H9 (cell line): ENCODE results near the gene PKNOX2. TPM values are rescaled to one million over a fixed set of nuclear protein-coding genes. Genes with fewer than 3 reads are reported as not detected.

Source experiments
- DNase-seq: peaks from one replicate; pipeline ENCODE4 v3.0.0-alpha.2; 2017
- H2AFZ ChIP-seq: one replicate; pipeline ENCODE4 v1.6.1; 2013; ENCODE audit warnings: mild to moderate bottlenecking, low read length, control low read depth, moderate library complexity
- H2AK5ac ChIP-seq: 2 replicates; pipeline ENCODE4 v1.6.1; 2013; ENCODE audit warnings: low read length, control low read depth, mixed read lengths; ENCODE audit not compliant: insufficient read length
- H2BK120ac ChIP-seq: one replicate; pipeline ENCODE4 v1.6.1; 2013; ENCODE audit warnings: low read depth, mild to moderate bottlenecking, low read length, control low read depth, inconsistent platforms; ENCODE audit not compliant: poor library complexity, severe bottlenecking
- H2BK12ac ChIP-seq: 2 replicates; pipeline ENCODE4 v1.6.1; 2013; ENCODE audit warnings: low read length, control low read depth, mixed read lengths, low read depth; ENCODE audit not compliant: insufficient read length
- H2BK15ac ChIP-seq: 2 replicates; pipeline ENCODE4 v1.6.1; 2013; ENCODE audit warnings: low read depth, low read length, control low read depth
- H2BK20ac ChIP-seq: one replicate; pipeline ENCODE4 v1.6.1; 2013; ENCODE audit warnings: low read depth, mild to moderate bottlenecking, low read length, control low read depth, inconsistent platforms; ENCODE audit not compliant: poor library complexity, severe bottlenecking
- H2BK5ac ChIP-seq: 2 replicates; pipeline ENCODE4 v1.6.1; 2013; ENCODE audit warnings: low read length, control low read depth, mixed read lengths; ENCODE audit not compliant: insufficient read length
- H3K14ac ChIP-seq: 2 replicates; pipeline ENCODE4 v1.6.1; 2013; ENCODE audit warnings: low read length, control low read depth; ENCODE audit not compliant: insufficient read depth
- H3K18ac ChIP-seq: 2 replicates; pipeline ENCODE4 v1.6.1; 2013; ENCODE audit warnings: low read depth, mild to moderate bottlenecking, mixed read lengths, low read length, control low read depth; ENCODE audit not compliant: insufficient read length
- H3K23ac ChIP-seq: 2 replicates; pipeline ENCODE4 v1.6.1; 2013; ENCODE audit warnings: low read length, control low read depth, mixed read lengths, low read depth; ENCODE audit not compliant: insufficient read length
- H3K23me2 ChIP-seq: 2 replicates; pipeline ENCODE4 v1.6.1; 2013; ENCODE audit warnings: low read depth, mild to moderate bottlenecking, mixed read lengths, low read length, control low read depth; ENCODE audit not compliant: insufficient read length, poor library complexity, severe bottlenecking
- H3K27ac ChIP-seq: 2 replicates; pipeline ENCODE4 v1.5.1; 2013; ENCODE audit warnings: low read length, control low read depth, mixed read lengths, low read depth; ENCODE audit not compliant: insufficient read length
- H3K27me3 ChIP-seq: 2 replicates; pipeline ENCODE4 v1.6.1; 2013; ENCODE audit warnings: low read length, control low read depth, inconsistent platforms; ENCODE audit not compliant: insufficient read depth
- H3K4ac ChIP-seq: 2 replicates; pipeline ENCODE4 v1.6.1; 2013; ENCODE audit warnings: low read depth, mild to moderate bottlenecking, control low read depth, inconsistent platforms, low read length, moderate library complexity
- H3K4me1 ChIP-seq: 2 replicates; pipeline ENCODE4 v1.6.1; 2013; ENCODE audit warnings: low read length, control low read depth, inconsistent platforms; ENCODE audit not compliant: insufficient read depth
- H3K4me2 ChIP-seq: 2 replicates; pipeline ENCODE4 v1.6.1; 2013; ENCODE audit warnings: low read length, control low read depth, mixed read lengths; ENCODE audit not compliant: insufficient read length, insufficient read depth
- H3K56ac ChIP-seq: 2 replicates; pipeline ENCODE4 v1.6.1; 2013; ENCODE audit warnings: low read depth, mild to moderate bottlenecking, mixed read lengths, low read length, control low read depth; ENCODE audit not compliant: insufficient read length
- H3K79me1 ChIP-seq: 2 replicates; pipeline ENCODE4 v1.6.1; 2013; ENCODE audit warnings: low read depth, mild to moderate bottlenecking, moderate library complexity, low read length, control low read depth, inconsistent platforms; ENCODE audit not compliant: insufficient read depth, poor library complexity, severe bottlenecking
- H3K79me2 ChIP-seq: 2 replicates; pipeline ENCODE4 v1.6.1; 2013; ENCODE audit warnings: low read length, control low read depth, inconsistent platforms; ENCODE audit not compliant: insufficient read depth
- H3K9ac ChIP-seq: 2 replicates; pipeline ENCODE4 v1.6.1; 2013; ENCODE audit warnings: low read length, control low read depth, mixed read lengths; ENCODE audit not compliant: insufficient read length; ENCODE audit errors: extremely low read depth
- H3K9me3 ChIP-seq: one replicate; pipeline ENCODE4 v1.6.1; 2013; ENCODE audit warnings: low read depth, low read length, inconsistent platforms; ENCODE audit not compliant: control insufficient read depth
- H3T11ph ChIP-seq: one replicate; pipeline ENCODE4 v1.6.1; 2013; ENCODE audit warnings: mild to moderate bottlenecking, low read length, control low read depth, inconsistent platforms
- H4K20me1 ChIP-seq: one replicate; pipeline ENCODE4 v1.6.1; 2013; ENCODE audit not compliant: control insufficient read depth, insufficient read length, insufficient read depth
- H4K5ac ChIP-seq: 2 replicates; pipeline ENCODE4 v1.6.1; 2013; ENCODE audit warnings: low read depth, mild to moderate bottlenecking, mixed read lengths, low read length, control low read depth; ENCODE audit not compliant: insufficient read length
- H4K8ac ChIP-seq: replicated peaks from 2 replicates; pipeline ENCODE4 v1.6.1; 2013; ENCODE audit warnings: low read length, control low read depth, mixed read lengths, low read depth; ENCODE audit not compliant: insufficient read length
- H4K91ac ChIP-seq: 2 replicates; pipeline ENCODE4 v1.6.1; 2013; ENCODE audit warnings: low read depth, mild to moderate bottlenecking, moderate library complexity, mixed read lengths, low read length, control low read depth; ENCODE audit not compliant: insufficient read length
- H3K27ac Mint-ChIP-seq, 3 experiments: 2 replicates in 2 of 3; 3 replicates in 1 of 3; pipeline ENCODE4 v1.8.0; 2020 to 2021; ENCODE audit warnings: mixed read lengths in 3 of 3, mild to moderate bottlenecking in 1 of 3, moderate library complexity in 1 of 3
- H3K27me3 Mint-ChIP-seq: 2 replicates; pipeline ENCODE4 v1.8.0; 2021; ENCODE audit warnings: low read depth, mild to moderate bottlenecking, moderate library complexity, mixed read lengths
- H3K36me3 Mint-ChIP-seq, 3 experiments: 2 replicates in 2 of 3; 3 replicates in 1 of 3; pipeline ENCODE4 v1.8.0; 2020 to 2021; ENCODE audit warnings: low read depth in 3 of 3, mixed read lengths in 3 of 3; ENCODE audit not compliant: insufficient read depth in 1 of 3
- H3K4me1 Mint-ChIP-seq, 2 experiments: 2 replicates each; pipeline ENCODE4 v1.8.0; 2020; ENCODE audit warnings: mixed read lengths in 2 of 2
- H3K4me3 Mint-ChIP-seq, 2 experiments: 2 replicates in 1 of 2; 3 replicates in 1 of 2; pipeline ENCODE4 v1.8.0; 2020 to 2021; ENCODE audit warnings: mild to moderate bottlenecking in 2 of 2, mixed read lengths in 2 of 2, moderate library complexity in 1 of 2
- H3K9me3 Mint-ChIP-seq, 2 experiments: 2 replicates in 1 of 2; 3 replicates in 1 of 2; pipeline ENCODE4 v1.8.0; 2020; ENCODE audit warnings: mild to moderate bottlenecking in 2 of 2, mixed read lengths in 2 of 2, moderate library complexity in 1 of 2
- CTCF ChIP-seq: fragments of 200-600 bp; sonication (generic); conservative IDR thresholded peaks from 3 replicates; pipeline ENCODE4 v1.8.0; 2021; ENCODE audit warnings: antibody characterized with exemption, mild to moderate bottlenecking
- WGBS: extraction: QIAGEN DNeasy Blood & Tissue Kit; methylation state at CpG from one replicate; pipeline ENCODE4 v1.1.7; 2013; ENCODE audit warnings: missing lambda C conversion rate, low lambda C conversion rate, mixed read lengths; ENCODE audit not compliant: insufficient read length; ENCODE audit errors: extremely low coverage; 5-methylcytosine and 5-hydroxymethylcytosine counted together
- total RNA-seq: library from RNA; stranded (reverse); gene quantifications from 2 replicates; pipeline ENCODE4 v1.2.1, GENCODE V29; 2021

Gene PKNOX2
- total RNA-seq, 1 experiment from 2014 or later: 1.3 TPM

GRCh38 chr11:125476721-125477120 is 312.2 kb downstream of the PKNOX2 start:
- Histone ChIP-seq H3K79me2 (no peaks in the 10 kb centered on the region), H3K27ac (no peak overlapping the region), H3K23me2 (no peaks in the 10 kb centered on the region), H3K4ac (no peak overlapping the region), H4K5ac (no peak overlapping the region), H2BK120ac (no peak overlapping the region), H3K79me1 (no peaks in the 10 kb centered on the region), H2BK20ac (no peak overlapping the region), H2AFZ (no peak overlapping the region), H3K56ac (no peak overlapping the region), H2AK5ac (no peak overlapping the region), H4K20me1 (no peaks in the 10 kb centered on the region), H2BK12ac (no peak overlapping the region), H3K18ac (no peak overlapping the region), H3K9ac (no peak overlapping the region), H4K91ac (no peak overlapping the region), H3K9me3 (no peaks in the 10 kb centered on the region), H3K4me1 (peaks cover 8% of the 10 kb centered on the region; the same call in 1 of the 2 replicates), H4K8ac (no peak overlapping the region), H3K27me3 (no peaks in the 10 kb centered on the region), H3K23ac (no peak overlapping the region), H2BK5ac (no peak overlapping the region), H3T11ph (no peak overlapping the region), H3K4me2 (no peak overlapping the region), H2BK15ac (no peak overlapping the region), H3K14ac (no peak overlapping the region)
- Mint-ChIP-seq H3K4me3 (no peak overlapping the region), H3K27me3 (no peaks in the 10 kb centered on the region), H3K36me3 (peaks cover 6 to 41% (median 30%) of the 10 kb centered on the region in 3 experiments; a peak in 6 of 7 replicates), H3K4me1 (peaks cover 11 to 18% of the 10 kb centered on the region in 2 experiments), H3K9me3 (no peaks in the 10 kb centered on the region), H3K27ac (no peak overlapping the region)
- no peak for DNase-seq
- no peak for TF ChIP-seq CTCF
- WGBS: no CpG with 5 or more reads among the region's 3 CpGs
